Activated CD4-positive, CD25-positive, alpha-beta regulatory T cell treated with anti-CD3 and anti-CD28 coated beads, Interleukin-2, amount 50 U/mL, for 72 hours (primary cell): ENCODE data around the gene OR52I2.

Experiments
- DNase-seq: peaks from one replicate; pipeline ENCODE4 v3.0.0; 2021

Gene OR52I2

GRCh38 chr11:4610258-4610935 lies 28.9 kb downstream of the OR52I2 start:
- DNase-seq: no peak

- DNase-seq: no peak
Observed at GRCh38 chr11:4611986-4612385, 30.4 kb downstream of the OR52I2 start.

GRCh38 chr11:4615856-4616444 lies 34.4 kb downstream of the OR52I2 start:
- no peak for DNase-seq

- no peak for DNase-seq
Observed at GRCh38 chr11:4619514-4619913, 38.0 kb downstream of the OR52I2 start.

GRCh38 chr11:4626207-4627099 lies 44.9 kb downstream of the OR52I2 start:
- DNase-seq: peak; percentile 41

GRCh38 chr11:4636136-4636535 lies 54.6 kb downstream of the OR52I2 start:
- no peak for DNase-seq

- peak; percentile 72 for DNase-seq
Observed at GRCh38 chr11:4636962-4637661, 55.6 kb downstream of the OR52I2 start, which contains the start of gene OR51D1. Gene OR51D1 (plus strand): TSS chr11:4637477. CDS start chr11:4639791, 2,314 bp downstream.

GRCh38 chr11:4637662-4638047 lies 56.1 kb downstream of the OR52I2 start:
- DNase-seq: no peak

- no peak for DNase-seq
Observed at GRCh38 chr11:4639931-4640330, 58.4 kb downstream of the OR52I2 start.

GRCh38 chr11:4641501-4641900 lies 60.0 kb downstream of the OR52I2 start:
- no peak for DNase-seq

GRCh38 chr11:4642043-4642442 lies 60.5 kb downstream of the OR52I2 start:
- DNase-seq: no peak
